Measurements from ENCODE around the gene RNF151. TPM values are rescaled to one million over a fixed set of nuclear protein-coding genes. Genes with fewer than 3 reads are reported as not detected.
A peak's percentile ranks its signal among the peaks of the same experiment; 100 is the strongest.

The RNF151 gene
- total RNA-seq, 1 experiment from 2014 or later: 0.28 TPM

- WGBS (ENCODE audit: extremely low coverage, insufficient read length, low lambda C conversion rate): no CpG with 5 or more reads among the region's 55 CpGs
- H3K4ac ChIP-seq (ENCODE audit: low read depth, low read length): no peak overlapping the region
- no peak overlapping the region for H3K27ac ChIP-seq (ENCODE audit: insufficient read length, low read depth, low read length)
- no peaks in the 10 kb centered on the region for H3K27me3 ChIP-seq (ENCODE audit: insufficient read depth, low read length)
- H3K23me2 ChIP-seq (ENCODE audit: insufficient read length, low read depth, low read length, poor library complexity, severe bottlenecking): peaks cover 11% of the 10 kb centered on the region
- 0 out of 2 replicates have a peak overlapping the region, but pooled peaks have one; percentile 25 for H3K14ac ChIP-seq (ENCODE audit: insufficient read depth, low read length)
- no peak for DNase-seq
- no peak overlapping the region for H4K8ac ChIP-seq (replicated peaks; ENCODE audit: insufficient read length, low read depth, low read length)
- H3K9me3 ChIP-seq (ENCODE audit: control insufficient read depth, low read depth, low read length): no peaks in the 10 kb centered on the region
- H3K9ac ChIP-seq (ENCODE audit: extremely low read depth, insufficient read length, low read length): peak overlapping the region; percentile 83
- no peak overlapping the region for H4K91ac ChIP-seq (ENCODE audit: insufficient read length, low read depth, low read length)
- H4K5ac ChIP-seq (ENCODE audit: insufficient read length, low read depth, low read length): no peak overlapping the region
- Mint-ChIP-seq H3K36me3 (ENCODE audit: insufficient read depth in 1 of 3, low read depth in 3 of 3) (peaks cover 5 to 16% (median 12%) of the 10 kb centered on the region in 3 experiments), H3K4me1 (peaks cover 21 to 34% of the 10 kb centered on the region in 2 experiments), H3K27ac (no peak overlapping the region), H3K27me3 (ENCODE audit: low read depth) (no peaks in the 10 kb centered on the region; the same call in 1 of the 2 replicates), H3K4me3 (peak overlapping the region; percentile 78 to 81), H3K9me3 (no peaks in the 10 kb centered on the region; a peak in 1 of 5 replicates)
- H4K20me1 ChIP-seq (ENCODE audit: control insufficient read depth, insufficient read depth, insufficient read length): no peaks in the 10 kb centered on the region
- no peak overlapping the region for H2BK12ac ChIP-seq (ENCODE audit: insufficient read length, low read depth, low read length)
- H2BK20ac ChIP-seq (ENCODE audit: low read depth, low read length, poor library complexity, severe bottlenecking): no peak overlapping the region
- H3K56ac ChIP-seq (ENCODE audit: insufficient read length, low read depth, low read length): no peak overlapping the region
- H3T11ph ChIP-seq (ENCODE audit: low read length): no peak overlapping the region
- peaks cover 26% of the 10 kb centered on the region; the same call in 1 of the 2 replicates for H3K79me2 ChIP-seq (ENCODE audit: insufficient read depth, low read length)
- H3K4me1 ChIP-seq (ENCODE audit: insufficient read depth, low read length): peaks cover 6% of the 10 kb centered on the region; the same call in 1 of the 2 replicates
- H2BK5ac ChIP-seq (ENCODE audit: insufficient read length, low read length): no peak overlapping the region
- no peak overlapping the region for H3K23ac ChIP-seq (ENCODE audit: insufficient read length, low read depth, low read length)
- no peak overlapping the region for H2BK120ac ChIP-seq (ENCODE audit: low read depth, low read length, poor library complexity, severe bottlenecking)
- TF ChIP-seq CTCF (conservative IDR thresholded peaks at IDR 0.05): no peak
- H3K4me2 ChIP-seq (ENCODE audit: insufficient read depth, insufficient read length, low read length): peak overlapping the region; percentile 73
- no peak overlapping the region for H2AFZ ChIP-seq (ENCODE audit: low read length)
- no peak overlapping the region for H3K18ac ChIP-seq (ENCODE audit: insufficient read length, low read depth, low read length)
- H2BK15ac ChIP-seq (ENCODE audit: low read depth, low read length): no peak overlapping the region
- peaks cover 21% of the 10 kb centered on the region for H3K79me1 ChIP-seq (ENCODE audit: insufficient read depth, low read depth, low read length, poor library complexity, severe bottlenecking)
- H2AK5ac ChIP-seq (ENCODE audit: insufficient read length, low read length): no peak overlapping the region
These were observed 42.6 kb downstream of the RNF151 start for GRCh38 chr16:2009164-2009711.

Measured in H9 (cell line).